AML-193 (cell line): ENCODE measurements around the gene HMCN1.
A peak's percentile ranks its signal among the peaks of the same experiment; 100 is the strongest.

Source experiments
- DNase-seq, 2 experiments: peaks; one replicate each; lab custom pipeline; 2025; lab: John Stamatoyannopoulos, UW

Gene HMCN1

DNA sequence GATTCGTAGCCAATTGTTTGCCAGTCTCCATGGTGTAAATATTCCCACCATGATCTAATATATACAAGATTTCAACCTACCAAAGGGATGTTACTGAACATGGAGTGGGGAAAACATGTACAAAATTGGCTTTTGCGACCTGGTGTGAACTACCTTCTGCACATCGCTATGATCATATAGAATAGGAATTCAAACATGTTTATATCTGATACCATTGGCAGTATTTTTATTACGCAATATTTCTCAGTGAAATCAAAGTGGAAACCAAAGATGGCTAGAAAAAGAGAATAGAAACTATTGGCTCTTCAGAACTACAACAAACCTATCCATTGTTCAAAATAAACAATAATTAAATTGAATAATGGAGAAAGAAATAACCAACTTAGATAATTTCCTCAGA lies 355.7 kb downstream of the HMCN1 start:
- DNase-seq = no peak

DNA sequence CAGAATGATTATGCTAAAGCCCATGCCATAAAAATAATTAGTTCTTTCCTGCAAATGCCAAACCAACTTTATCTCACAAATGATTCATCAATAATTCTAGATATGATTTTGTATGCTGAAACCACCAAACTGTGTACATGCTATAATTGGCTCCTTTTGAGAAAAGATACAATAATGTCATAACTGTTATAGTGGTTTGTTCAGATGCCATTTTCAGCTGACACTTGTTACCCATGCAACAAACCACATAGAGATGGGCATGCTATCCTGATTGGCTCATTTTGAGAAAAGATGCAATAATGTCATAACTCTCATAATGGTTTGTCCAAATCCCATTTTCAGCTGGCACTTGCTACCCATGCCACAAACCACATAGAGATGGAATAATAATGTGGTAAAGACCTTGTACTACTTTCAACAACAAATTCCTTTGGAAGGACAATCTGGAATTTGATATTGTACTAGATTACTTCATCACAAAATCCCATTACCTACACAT lies 357.1 kb downstream of the HMCN1 start:
- no peak for DNase-seq

DNA sequence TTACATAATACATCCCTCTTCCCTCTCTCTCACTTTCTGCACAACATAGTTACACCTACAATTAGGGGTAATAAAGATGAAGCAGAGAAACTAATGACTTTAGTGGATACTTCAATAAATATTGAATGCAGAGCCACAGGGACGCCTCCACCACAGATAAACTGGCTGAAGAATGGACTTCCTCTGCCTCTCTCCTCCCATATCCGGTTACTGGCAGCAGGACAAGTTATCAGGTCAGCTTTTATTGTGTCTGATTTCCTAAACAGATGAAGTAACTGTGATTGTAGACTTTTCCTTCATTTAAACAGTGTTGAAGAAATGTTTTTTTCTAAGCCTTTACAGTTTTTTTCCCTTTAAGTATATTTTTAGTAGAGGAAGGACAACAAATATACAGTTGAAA lies 359.2 kb downstream of the HMCN1 start:
- peak in 1 of 2 experiments; percentile 2 for DNase-seq

DNA sequence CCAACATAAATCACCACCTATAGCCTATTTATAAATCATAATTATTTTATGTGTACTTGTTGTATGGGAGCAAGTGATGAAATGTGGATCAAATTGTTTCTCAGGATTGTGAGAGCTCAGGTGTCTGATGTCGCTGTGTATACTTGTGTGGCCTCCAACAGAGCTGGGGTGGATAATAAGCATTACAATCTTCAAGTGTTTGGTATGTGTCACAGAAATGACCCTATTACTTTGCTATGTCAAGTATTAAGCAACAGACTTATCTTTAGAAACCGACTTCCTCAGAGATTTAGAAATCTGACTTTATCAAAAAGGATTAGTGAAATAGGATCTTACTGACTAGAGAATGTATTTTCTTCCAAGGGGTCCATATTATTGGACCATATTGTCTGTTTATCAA lies 360.0 kb downstream of the HMCN1 start:
- no peak for DNase-seq

DNA sequence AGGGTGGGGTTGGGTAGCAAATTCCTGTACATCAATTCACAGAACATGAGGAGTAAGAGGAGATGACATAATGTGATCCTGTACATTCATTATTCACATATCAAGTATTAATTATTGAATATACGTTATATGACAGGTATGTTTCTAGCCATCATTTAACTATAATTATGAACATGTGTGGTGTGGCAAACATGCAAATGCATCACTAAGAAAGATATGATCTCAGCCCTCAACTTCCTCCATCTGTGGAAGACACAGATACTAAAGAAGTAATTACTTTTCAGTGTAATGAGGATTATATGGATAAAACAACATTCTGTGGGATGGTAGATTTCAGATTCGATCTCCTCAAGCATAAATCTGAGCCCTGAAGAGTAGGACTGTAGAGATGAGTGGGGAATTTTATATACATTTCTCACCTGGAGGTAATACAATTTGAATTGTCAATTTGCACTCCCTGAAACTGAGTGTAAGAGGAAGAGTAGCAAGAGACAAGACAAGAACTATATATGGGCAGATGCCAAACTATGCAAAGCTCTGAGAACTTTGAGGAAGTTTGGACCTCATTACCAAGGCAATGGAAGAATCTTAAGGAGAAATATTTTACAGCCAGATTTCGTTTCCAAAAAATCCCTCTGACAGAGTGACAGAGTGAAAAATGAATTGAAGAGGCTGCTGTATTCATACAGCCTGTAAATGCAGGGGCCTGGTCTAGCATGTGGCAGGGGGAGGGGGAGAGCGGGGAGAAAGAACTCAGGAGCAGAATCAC lies 365.3 kb downstream of the HMCN1 start:
- DNase-seq = no peak

DNA sequence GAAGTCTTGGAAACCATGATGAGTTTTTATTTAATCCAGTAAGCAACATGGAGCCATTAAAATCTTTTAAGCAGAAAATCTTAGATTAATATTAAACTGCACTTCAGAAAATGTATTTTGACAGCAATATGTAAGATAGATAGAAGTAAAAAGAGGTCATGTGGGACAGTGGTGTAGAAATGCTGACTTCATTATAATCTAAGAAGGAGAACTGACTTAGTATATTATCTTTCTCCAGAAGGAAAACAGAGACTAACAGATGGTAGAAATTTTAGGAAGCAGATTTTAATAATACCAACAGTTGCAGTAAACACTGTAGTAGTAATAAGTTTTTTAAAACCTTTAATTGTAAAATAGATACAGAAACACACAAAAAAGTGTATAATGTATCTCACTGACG lies 367.9 kb downstream of the HMCN1 start:
- DNase-seq = no peak

DNA sequence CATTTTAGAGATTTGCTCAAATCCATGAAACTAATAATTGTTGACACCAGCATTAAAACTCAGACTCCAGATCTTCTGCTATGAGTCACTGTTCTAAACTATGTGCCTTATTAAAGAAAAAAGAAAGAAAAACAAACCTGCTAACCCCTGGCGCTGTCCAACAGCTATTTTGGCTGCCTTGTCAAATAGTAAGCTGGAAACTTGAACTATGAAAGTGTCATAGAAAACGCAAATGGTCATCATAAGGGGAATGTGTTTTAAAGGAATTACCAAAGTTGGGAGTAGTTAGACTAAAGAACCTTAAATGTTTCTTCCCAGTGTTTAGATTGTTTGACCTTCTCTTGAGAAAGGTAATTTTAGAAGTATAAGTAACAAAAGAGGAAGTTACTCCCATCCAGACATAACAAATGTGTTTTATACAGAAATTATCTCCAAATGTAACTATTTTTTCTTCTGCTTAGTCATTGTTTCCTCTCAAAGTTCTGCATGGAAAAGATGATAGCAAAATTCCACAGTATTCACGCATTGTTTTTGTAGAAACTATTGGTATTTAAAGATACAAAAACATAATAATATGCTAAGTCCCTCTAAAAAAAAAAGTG lies 368.5 kb downstream of the HMCN1 start:
- no peak for DNase-seq

DNA sequence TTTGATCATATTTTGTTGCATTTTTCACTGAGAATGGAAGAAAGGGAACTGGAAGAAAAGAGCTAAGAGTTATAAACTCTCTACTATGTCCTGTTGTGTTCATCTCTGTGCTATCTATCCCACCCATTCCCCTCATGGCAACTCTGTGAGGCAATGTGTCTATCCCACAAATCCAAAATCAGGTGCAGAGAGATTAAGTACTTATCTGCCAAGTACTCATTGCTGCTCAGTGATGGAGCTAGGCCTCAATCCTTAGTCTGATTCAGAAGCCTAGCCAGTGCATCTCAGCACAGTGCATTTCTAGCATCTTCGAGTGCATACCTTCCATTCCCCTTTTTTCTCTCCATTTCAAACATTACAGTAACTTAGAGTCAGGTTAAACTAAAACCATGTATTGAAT lies 370.3 kb downstream of the HMCN1 start:
- no peak for DNase-seq

DNA sequence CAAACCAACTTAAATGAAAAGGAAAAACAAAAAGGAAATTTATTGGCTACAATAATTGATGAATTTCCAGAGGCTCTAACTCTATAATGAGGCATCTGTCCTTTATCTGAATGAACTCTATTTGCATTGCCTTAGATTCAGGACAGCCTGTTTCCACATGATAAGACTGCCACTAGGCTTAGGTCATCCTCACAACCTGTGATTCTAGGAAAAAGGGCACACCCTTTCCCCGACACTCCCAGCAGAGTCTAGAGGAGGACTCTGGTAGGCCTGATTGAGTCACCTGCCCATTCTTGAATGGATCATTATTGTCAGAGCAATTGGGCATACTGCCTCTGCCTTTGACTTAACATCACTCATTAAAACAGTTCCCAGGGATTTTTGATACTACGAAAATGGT lies 378.1 kb downstream of the HMCN1 start:
- DNase-seq = no peak

DNA sequence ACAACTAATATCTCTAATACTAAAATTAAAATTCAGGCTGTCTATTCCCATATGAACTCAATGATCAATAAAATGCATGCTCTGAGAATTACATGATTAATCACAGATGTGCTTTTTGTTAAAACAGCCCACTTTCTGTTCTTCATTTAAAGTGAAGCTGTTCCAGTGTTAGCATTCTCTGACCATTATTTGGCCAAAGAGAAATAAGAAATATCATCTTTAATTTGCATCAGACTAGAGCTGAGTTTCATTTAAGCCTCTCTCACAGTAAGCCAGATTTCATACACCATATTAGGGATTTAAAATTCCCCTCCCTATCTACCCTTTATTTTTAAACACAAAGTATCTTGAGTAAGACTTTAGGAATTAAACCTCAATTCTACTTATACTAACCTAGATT lies 379.3 kb downstream of the HMCN1 start:
- DNase-seq = no peak

DNA sequence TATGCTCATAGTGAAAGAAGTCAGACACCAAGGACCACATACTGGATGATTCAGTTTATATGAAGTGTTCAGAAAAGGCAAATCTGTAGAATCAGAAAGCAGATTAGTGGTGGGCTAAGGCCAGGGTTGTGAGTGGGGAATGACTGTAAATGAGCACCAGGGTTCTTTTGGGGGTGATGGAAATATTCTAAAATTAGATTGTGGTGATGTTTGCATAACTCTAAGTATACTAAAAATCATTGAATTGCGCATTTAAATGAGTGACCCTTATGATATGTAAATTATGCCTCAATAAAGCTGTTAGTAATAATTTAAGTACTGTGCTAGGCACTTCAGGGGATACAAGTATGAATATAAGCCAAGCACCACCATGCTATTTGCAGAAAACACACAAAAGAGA lies 384.5 kb downstream of the HMCN1 start:
- DNase-seq = no peak

DNA sequence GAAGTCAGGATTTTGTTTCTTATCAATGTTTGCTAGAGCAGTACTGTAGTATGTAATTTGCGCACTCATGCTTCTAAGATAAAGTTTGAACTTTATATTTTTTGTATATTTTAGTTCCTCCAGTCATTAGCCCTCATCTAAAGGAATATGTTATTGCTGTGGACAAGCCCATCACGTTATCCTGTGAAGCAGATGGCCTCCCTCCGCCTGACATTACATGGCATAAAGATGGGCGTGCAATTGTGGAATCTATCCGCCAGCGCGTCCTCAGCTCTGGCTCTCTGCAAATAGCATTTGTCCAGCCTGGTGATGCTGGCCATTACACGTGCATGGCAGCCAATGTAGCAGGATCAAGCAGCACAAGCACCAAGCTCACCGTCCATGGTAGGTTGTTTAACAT lies 388.6 kb downstream of the HMCN1 start:
- no peak for DNase-seq

DNA sequence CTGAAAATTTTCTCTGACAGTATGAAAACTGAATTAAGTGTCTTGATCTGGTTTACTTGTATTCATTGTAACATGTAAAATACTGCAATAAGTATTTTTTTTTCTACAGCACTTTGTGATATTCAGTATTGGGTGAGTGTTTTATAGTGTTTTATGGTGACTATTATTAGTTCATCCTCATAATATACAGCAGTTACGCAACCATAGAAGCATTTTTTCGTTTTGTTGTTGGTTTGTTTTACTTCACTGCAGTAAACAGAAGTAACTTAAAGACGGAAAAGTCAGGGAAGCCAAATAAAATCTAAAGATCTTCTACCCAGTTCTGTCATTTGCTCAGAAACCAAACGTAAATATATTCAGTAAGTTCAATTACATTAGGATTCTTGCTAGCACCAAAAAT lies 390.8 kb downstream of the HMCN1 start:
- no peak for DNase-seq

DNA sequence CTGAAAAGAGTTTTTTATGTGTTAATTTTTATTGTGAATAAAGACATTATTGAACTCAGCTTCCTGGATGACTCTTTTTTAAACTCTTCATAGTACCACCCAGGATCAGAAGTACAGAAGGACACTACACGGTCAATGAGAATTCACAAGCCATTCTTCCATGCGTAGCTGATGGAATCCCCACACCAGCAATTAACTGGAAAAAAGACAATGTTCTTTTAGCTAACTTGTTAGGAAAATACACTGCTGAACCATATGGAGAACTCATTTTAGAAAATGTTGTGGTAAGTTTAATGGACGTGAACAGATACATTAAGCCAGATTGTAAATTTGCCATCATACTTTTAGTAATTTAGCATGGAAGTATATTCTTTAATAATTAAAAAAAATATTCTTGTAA lies 391.3 kb downstream of the HMCN1 start:
- DNase-seq = no peak

DNA sequence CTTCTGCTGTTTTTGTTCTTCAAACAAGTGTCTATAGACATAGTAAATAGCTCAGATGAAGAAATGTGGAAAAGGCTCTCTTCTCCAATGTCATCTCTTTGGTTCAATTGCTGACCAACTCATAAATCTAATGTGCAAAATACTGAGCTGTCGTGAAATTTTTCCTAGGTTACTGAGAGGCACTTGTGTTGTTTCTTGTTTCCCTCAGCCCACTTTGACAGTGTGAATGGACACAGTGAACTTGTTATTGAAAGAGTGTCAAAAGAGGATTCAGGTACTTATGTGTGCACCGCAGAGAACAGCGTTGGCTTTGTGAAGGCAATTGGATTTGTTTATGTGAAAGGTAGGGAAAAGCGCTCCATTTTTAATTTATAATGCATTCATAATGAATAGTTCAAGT lies 395.6 kb downstream of the HMCN1 start:
- DNase-seq = no peak

DNA sequence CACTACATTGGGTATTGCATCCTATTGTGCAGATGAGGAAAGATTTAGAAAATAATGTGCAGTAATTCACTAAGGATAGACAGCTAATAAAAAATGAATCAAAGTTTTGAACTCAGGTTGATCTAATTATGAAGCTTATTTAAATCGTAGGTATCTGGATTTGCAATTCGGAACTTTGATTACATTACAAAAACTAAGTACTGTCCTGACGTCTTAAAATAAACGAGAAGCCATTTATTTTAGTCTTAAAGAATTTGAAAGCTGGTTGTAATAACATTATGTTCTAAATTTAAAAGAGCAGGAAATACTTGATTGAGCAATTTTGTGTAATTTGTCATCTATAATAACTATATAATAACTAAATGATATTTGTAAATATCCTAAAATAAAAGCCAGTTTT lies 404.9 kb downstream of the HMCN1 start:
- no peak for DNase-seq

DNA sequence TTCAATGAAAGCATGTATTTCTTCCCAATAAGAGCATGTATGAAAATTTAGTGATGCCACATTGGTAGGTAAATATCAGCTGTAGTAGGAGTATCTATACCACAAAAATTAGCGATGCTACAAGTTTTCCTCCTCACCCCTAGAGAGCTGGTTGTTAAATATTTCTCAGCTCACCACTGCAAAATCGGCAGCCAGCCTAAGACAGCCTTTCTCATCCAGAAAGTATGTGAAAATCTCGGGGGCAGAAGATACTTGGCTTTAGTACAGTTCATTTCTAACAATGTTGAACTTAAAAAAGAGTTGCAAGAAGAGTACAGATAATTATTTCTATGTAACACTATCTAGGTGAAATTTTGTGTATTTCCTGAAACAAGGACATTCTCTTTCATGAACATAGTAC lies 405.5 kb downstream of the HMCN1 start:
- DNase-seq = no peak

DNA sequence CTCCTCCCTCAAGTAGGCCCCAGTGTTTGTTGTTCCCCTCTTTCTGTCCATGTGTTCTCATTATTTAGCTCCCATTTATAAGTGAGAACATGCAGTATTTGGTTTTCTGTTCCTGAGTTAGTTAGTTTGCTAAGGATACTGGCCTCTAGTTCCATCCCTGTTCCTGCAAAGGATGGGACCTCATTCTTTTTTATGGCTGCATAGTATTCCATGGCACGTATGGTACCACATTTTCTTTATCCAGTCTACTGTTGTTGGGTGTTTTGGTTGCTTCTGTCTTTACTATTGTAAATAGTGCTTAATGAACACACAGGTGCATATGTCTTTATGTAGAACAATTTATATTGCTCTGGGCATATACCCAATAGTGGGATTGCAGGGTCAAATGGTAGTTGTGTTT lies 408.0 kb downstream of the HMCN1 start:
- DNase-seq = no peak

DNA sequence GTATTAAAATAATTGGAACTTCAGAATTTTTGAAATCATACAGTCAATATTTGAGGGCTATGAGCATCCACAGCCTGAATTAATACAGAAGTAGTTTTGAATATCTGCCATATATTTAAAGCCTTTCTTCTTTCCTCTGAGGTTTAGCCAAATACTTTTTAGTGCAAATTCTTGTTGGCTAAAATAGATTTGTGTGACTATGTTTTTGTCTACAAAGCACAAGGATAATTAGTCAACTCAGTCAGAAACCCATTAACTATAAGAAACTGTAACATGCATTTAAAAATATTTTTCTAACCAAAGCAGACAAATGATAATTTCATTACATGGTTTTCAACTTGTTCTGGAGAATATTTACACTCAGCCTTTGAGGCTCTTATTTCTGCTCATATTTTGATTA lies 408.7 kb downstream of the HMCN1 start:
- DNase-seq = no peak

DNA sequence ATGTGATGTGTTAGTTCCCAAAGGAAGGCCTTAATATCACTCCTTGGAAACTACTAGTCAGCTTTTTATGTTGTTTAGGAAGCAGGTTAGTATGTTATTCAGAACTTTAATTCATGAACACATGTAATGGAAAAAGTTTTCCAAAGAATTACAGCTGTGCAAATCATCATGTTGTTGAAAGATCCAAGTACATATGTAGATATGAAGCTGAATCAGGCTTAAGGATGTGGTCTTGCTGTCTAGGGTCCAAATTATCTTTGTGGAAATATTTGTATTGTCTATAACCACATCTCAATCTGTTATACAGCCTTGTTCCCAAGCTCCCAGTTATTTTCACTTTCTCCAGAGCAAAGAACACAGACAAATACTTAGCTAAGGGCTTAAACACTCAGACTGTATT lies 409.3 kb downstream of the HMCN1 start:
- DNase-seq = no peak

DNA sequence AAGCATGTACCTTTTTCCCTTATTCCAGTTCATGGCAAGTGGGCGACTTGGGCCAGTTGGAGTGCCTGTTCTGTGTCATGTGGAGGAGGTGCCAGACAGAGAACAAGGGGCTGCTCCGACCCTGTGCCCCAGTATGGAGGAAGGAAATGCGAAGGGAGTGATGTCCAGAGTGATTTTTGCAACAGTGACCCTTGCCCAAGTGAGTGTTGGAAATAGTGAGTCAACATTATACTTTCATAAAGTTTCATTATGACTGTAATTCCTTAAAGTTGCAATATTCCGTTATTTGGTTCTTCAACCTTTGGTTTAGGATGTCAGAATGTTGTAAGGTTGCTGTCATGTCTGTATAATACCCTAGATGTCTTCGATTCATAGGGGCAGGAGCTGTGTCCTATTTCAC lies 410.3 kb downstream of the HMCN1 start:
- peak in 1 of 2 experiments; percentile 7 for DNase-seq

DNA sequence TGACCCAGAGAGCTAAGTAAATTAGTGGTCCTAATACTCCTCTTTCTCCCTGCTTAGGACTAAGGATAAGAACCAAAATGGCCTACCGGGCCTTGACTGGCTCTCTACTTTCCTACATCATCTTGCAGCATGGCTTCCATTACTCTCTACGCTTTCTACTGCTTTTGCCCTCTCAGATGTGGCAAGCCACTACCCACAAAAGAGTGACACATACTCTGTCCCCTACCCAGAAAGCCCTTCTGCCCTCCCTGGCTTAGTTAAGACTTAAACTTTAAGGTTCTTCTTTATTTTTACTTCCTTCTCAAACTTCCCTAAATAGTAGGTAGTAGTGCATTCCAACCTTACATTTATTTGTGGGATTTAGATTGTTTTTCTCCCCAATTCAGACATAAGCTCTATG lies 412.8 kb downstream of the HMCN1 start:
- DNase-seq = peak; percentile 40 to 57

DNA sequence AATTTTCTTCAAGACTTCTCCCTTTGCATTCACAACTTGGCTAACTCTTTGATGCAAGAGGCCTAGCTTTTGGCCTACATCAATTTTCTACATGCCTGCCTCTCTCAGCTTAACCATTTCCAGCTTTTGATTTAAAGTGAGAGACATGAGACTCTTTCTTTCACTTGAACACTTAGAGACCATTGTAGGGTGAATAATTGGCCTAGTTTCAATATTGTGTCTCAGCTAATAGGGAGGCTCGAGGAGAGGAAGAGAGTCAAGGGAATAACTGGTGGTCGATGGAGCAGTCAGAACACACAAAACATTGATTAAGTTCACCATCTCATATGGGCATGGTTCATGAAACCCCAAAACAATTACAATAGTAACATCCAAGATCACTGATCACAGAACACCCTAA lies 415.4 kb downstream of the HMCN1 start:
- no peak for DNase-seq

DNA sequence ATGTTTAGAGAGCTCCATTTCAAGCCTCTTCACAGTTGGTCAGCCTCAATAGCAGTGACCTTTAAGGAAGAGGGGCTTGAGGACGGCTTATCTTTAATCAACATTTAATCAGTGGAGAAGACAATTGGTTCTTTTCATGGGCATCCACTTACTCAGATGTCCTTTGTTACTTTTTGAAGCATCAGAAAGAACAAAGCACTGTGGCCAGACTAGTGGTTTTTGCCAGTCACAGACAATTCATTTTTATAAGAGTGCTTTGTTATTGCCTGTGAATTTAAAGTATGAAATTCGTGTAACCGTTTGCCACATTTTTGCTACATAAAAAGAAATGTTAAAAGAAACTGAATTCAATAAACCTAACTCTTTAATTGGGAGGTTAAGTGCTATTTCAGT lies 418.0 kb downstream of the HMCN1 start:
- no peak for DNase-seq
